IMR-90 (cell line): ENCODE results near the gene UMOD. TPM values are rescaled to one million over a fixed set of nuclear protein-coding genes. Genes with fewer than 3 reads are reported as not detected.

ENCODE experiments used
- ATAC-seq: fragments of 200-7000 bp; cut with Tn5 transposase; 2 replicates; pipeline ENCODE4 v1.9.1; 2020; ENCODE audit warnings: low read depth, mild to moderate bottlenecking, moderate library complexity
- BruUV-seq: library from RNA; stranded (reverse); fragments of 400-500 nt; replicated peaks from 2 replicates; lab custom pipeline; 2021; lab: Mats Ljungman, UMichigan
- CTCF ChIA-PET: fragments of 300-600 bp; formaldehyde crosslinking; extraction: SDS; loops from one replicate; lab custom pipeline; 2021; ENCODE audit warnings: antibody characterized with exemption; lab: Yijun Ruan, JAX
- POLR2A ChIA-PET: fragments of 300-600 bp; sonication (Branson Sonifier 250); formaldehyde crosslinking; loops from one replicate; lab custom pipeline; 2022; ENCODE audit warnings: antibody characterized with exemption; ENCODE audit not compliant: unreplicated experiment; lab: Charles Lee
- DNase-seq: peaks from one replicate; pipeline ENCODE4 v3.0.0; 2013
- H2AFZ ChIP-seq: replicated peaks from 2 replicates; pipeline ENCODE3; 2013; ENCODE audit warnings: low read length, mild to moderate bottlenecking; ENCODE audit not compliant: poor library complexity
- H2AK5ac ChIP-seq: 2 replicates; pipeline ENCODE4 v1.6.1; 2013; ENCODE audit warnings: low read depth, low read length, inconsistent platforms
- H2AK9ac ChIP-seq: replicated peaks from 2 replicates; pipeline ENCODE3; 2013; ENCODE audit warnings: mild to moderate bottlenecking, low read depth, low read length, moderate library complexity; ENCODE audit not compliant: poor library complexity
- H2BK120ac ChIP-seq: 2 replicates; pipeline ENCODE4 v1.6.1; 2013; ENCODE audit warnings: low read depth, low read length, inconsistent platforms
- H2BK15ac ChIP-seq: 3 replicates; pipeline ENCODE4 v1.6.1; 2013; ENCODE audit warnings: low read depth, low read length, inconsistent platforms
- H2BK20ac ChIP-seq: 2 replicates; pipeline ENCODE4 v1.6.1; 2013; ENCODE audit warnings: low read depth, mild to moderate bottlenecking, inconsistent platforms, low read length, moderate library complexity
- H2BK5ac ChIP-seq: 2 replicates; pipeline ENCODE4 v1.6.1; 2013; ENCODE audit warnings: mild to moderate bottlenecking, low read depth, low read length, inconsistent platforms; ENCODE audit not compliant: poor library complexity, severe bottlenecking
- H3K14ac ChIP-seq: replicated peaks from 2 replicates; pipeline ENCODE4 v1.6.1; 2013; ENCODE audit warnings: low read depth, low read length, inconsistent platforms
- H3K18ac ChIP-seq: 2 replicates; pipeline ENCODE4 v1.6.1; 2013; ENCODE audit warnings: low read depth, low read length, control low read depth
- H3K23ac ChIP-seq: 2 replicates; pipeline ENCODE4 v1.6.1; 2013; ENCODE audit warnings: low read depth, low read length, inconsistent platforms
- H3K27ac ChIP-seq: 2 replicates; pipeline ENCODE4 v1.5.1; 2013; ENCODE audit warnings: mild to moderate bottlenecking, control low read depth, low read length; ENCODE audit not compliant: insufficient read depth
- H3K27me3 ChIP-seq: 2 replicates; pipeline ENCODE4 v1.6.1; 2013; ENCODE audit warnings: low read length; ENCODE audit not compliant: control insufficient read depth, insufficient read depth
- H3K36me3 ChIP-seq: 2 replicates; pipeline ENCODE4 v1.6.1; 2013; ENCODE audit warnings: low read length, mixed read lengths; ENCODE audit not compliant: control insufficient read depth, insufficient read depth
- H3K4ac ChIP-seq: 2 replicates; pipeline ENCODE4 v1.6.1; 2013; ENCODE audit warnings: low read depth, low read length, inconsistent platforms
- H3K4me1 ChIP-seq: 2 replicates; pipeline ENCODE4 v1.6.1; 2013; ENCODE audit warnings: low read length, mixed read lengths; ENCODE audit not compliant: control insufficient read depth, insufficient read depth
- H3K4me2 ChIP-seq: 2 replicates; pipeline ENCODE4 v1.6.1; 2013; ENCODE audit warnings: low read depth, mild to moderate bottlenecking, control low read depth, low read length, moderate library complexity
- H3K4me3 ChIP-seq: 2 replicates; pipeline ENCODE4 v1.5.1; 2013; ENCODE audit warnings: low read depth, mild to moderate bottlenecking, control low read depth, low read length, moderate library complexity; ENCODE audit not compliant: insufficient read depth
- H3K56ac ChIP-seq: 2 replicates; pipeline ENCODE4 v1.6.1; 2013; ENCODE audit warnings: low read length, inconsistent platforms; ENCODE audit not compliant: insufficient read depth; ENCODE audit errors: extremely low read depth
- H3K79me1 ChIP-seq, 2 experiments: 2 replicates each; pipeline ENCODE4 v1.6.1; 2013; ENCODE audit warnings: low read length in 2 of 2, inconsistent platforms in 1 of 2, low read depth in 1 of 2
- H3K9ac ChIP-seq: 2 replicates; pipeline ENCODE4 v1.6.1; 2013; ENCODE audit warnings: low read depth, low read length, control low read depth
- H3K9me1 ChIP-seq: 2 replicates; pipeline ENCODE4 v1.6.1; 2013; ENCODE audit warnings: low read length, inconsistent platforms; ENCODE audit not compliant: insufficient read depth
- H3K9me3 ChIP-seq: 2 replicates; pipeline ENCODE4 v1.6.1; 2013; ENCODE audit warnings: low read length; ENCODE audit not compliant: control insufficient read depth, insufficient read depth
- H4K20me1 ChIP-seq: 2 replicates; pipeline ENCODE4 v1.6.1; 2013; ENCODE audit warnings: low read length, inconsistent platforms; ENCODE audit not compliant: insufficient read depth
- H4K5ac ChIP-seq: 2 replicates; pipeline ENCODE4 v1.6.1; 2013; ENCODE audit warnings: mild to moderate bottlenecking, low read depth, low read length, control low read depth
- H4K8ac ChIP-seq, 2 experiments: 2 replicates each; pipeline ENCODE4 v1.6.1; 2013; ENCODE audit warnings: low read depth in 2 of 2, low read length in 2 of 2, control low read depth in 1 of 2, inconsistent platforms in 1 of 2
- H4K91ac ChIP-seq: 2 replicates; pipeline ENCODE4 v1.6.1; 2013; ENCODE audit warnings: low read depth, low read length, inconsistent platforms; ENCODE audit not compliant: insufficient read depth
- CEBPB ChIP-seq: IDR thresholded peaks from 2 replicates; pipeline ENCODE4 v1.6.1; 2012; ENCODE audit warnings: low read depth, low read length, improper control_type of control experiment
- MAZ ChIP-seq: IDR thresholded peaks from 2 replicates; pipeline ENCODE4 v1.6.1; 2012; ENCODE audit warnings: low read depth, mild to moderate bottlenecking, low read length, improper control_type of control experiment, moderate library complexity, borderline replicate concordance
- MXI1 ChIP-seq: IDR thresholded peaks from 2 replicates; pipeline ENCODE4 v1.6.1; 2012; ENCODE audit warnings: low read depth, mild to moderate bottlenecking, low read length, moderate library complexity, borderline replicate concordance
- POLR2A ChIP-seq: IDR thresholded peaks from 2 replicates; pipeline ENCODE4 v1.6.1; 2012; ENCODE audit warnings: mild to moderate bottlenecking, low read depth, low read length
- RAD21 ChIP-seq: IDR thresholded peaks from 2 replicates; pipeline ENCODE4 v1.6.1; 2012; ENCODE audit warnings: low read length, improper control_type of control experiment
- RCOR1 ChIP-seq: IDR thresholded peaks from 2 replicates; pipeline ENCODE4 v1.6.1; 2012; ENCODE audit warnings: mild to moderate bottlenecking, low read length, improper control_type of control experiment; ENCODE audit not compliant: insufficient replicate concordance
- RFX5 ChIP-seq: IDR thresholded peaks from 2 replicates; pipeline ENCODE4 v1.8.0; 2012; ENCODE audit warnings: low read depth, mild to moderate bottlenecking, low read length, moderate library complexity
- USF2 ChIP-seq: fragments of 150-350 bp; IDR thresholded peaks from 2 replicates; pipeline ENCODE4 v1.6.1; 2017; ENCODE audit warnings: mild to moderate bottlenecking, antibody characterized with exemption, low read length, low read depth
- WGBS, 2 experiments: methylation state at CpG; one replicate each; pipeline versions ENCODE4 v1.1.5 to v1.1.7; 2013; ENCODE audit warnings: missing lambda C conversion rate in 2 of 2; ENCODE audit not compliant: insufficient read length in 1 of 2; ENCODE audit errors: extremely low coverage in 2 of 2; 5-methylcytosine and 5-hydroxymethylcytosine counted together
- dilution Hi-C: fragments of 300-500 bp; cut with HindIII; formaldehyde crosslinking; loops from one replicate; pipeline ENCODE4 v1.14.3; 2018; ENCODE audit warnings: low sequenced_read_pairs; ENCODE audit not compliant: unreplicated experiment
- in situ Hi-C: fragments of 300-500 bp; cut with MboI; formaldehyde crosslinking; loops from 3 replicates; pipeline ENCODE4 v1.14.3; 2019; ENCODE audit warnings: low sequenced_read_pairs, inconsistent platforms, mixed read lengths
- intact Hi-C: fragments of 100-400 bp; cut with micrococcal nuclease; formaldehyde crosslinking; loops from 2 replicates; pipeline ENCODE4 v1.10.0; 2022
- polyA plus RNA-seq, 3 experiments: library from polyadenylated mRNA; depleted of rRNA; stranded (reverse); fragments of >200 nt; gene quantifications; 2 replicates each; pipeline ENCODE4 v1.2.3, GENCODE V29; 2012; ENCODE audit warnings: low replicate concordance in 1 of 3
- total RNA-seq: library from RNA; depleted of rRNA; stranded (reverse); fragments of >200 nt; gene quantifications from 2 replicates; pipeline ENCODE4 v1.2.3, GENCODE V29; 2012
- TF ChIP-seq, protein P1 (sequence below): conservative IDR thresholded peaks from 2 replicates; pipeline ENCODE4 v1.5.1; 2012; ENCODE audit warnings: mild to moderate bottlenecking, low read depth, low read length, improper control_type of control experiment

UMOD gene
- total and polyA plus RNA-seq, 2 of the 4 experiments (the other 2 are of a cell fraction) = not detected

GRCh38 chr16:20307791-20308190, 44.7 kb downstream of the UMOD start:
- POLR2A ChIA-PET = no interaction called here
- H3K79me1 ChIP-seq = no peaks in the 10 kb centered on the region
- H3K18ac ChIP-seq = no peak overlapping the region
- no peak overlapping the region for H3K4me3 ChIP-seq
- H3K14ac ChIP-seq = no peak overlapping the region
- H2BK15ac ChIP-seq = no peak overlapping the region
- H4K20me1 ChIP-seq = no peaks in the 10 kb centered on the region
- no peak overlapping the region for H2BK20ac ChIP-seq
- no peak overlapping the region for H4K5ac ChIP-seq
- no peak overlapping the region for H4K8ac ChIP-seq
- no peak overlapping the region for H3K4me2 ChIP-seq
- no peak overlapping the region for H2AK9ac ChIP-seq
- no peak overlapping the region for H3K9ac ChIP-seq
- CTCF ChIA-PET = no interaction called here
- BruUV-seq = no TSS peak
- no peak overlapping the region for H4K91ac ChIP-seq
- no peak overlapping the region for H3K4ac ChIP-seq
- H3K27me3 ChIP-seq = no peaks in the 10 kb centered on the region
- no peak overlapping the region for H2BK5ac ChIP-seq
- no peak overlapping the region for H3K27ac ChIP-seq
- ATAC-seq (no peak), DNase-seq (no peak)
- H3K9me3 ChIP-seq = no peaks in the 10 kb centered on the region; the same call in 1 of the 2 replicates
- intact Hi-C loops = no loop called here
- in situ Hi-C loops = loop anchor here (10.0 kb wide), 1 partner anchor 403 kb away; no protein-coding TSS in a partner anchor
- H3K23ac ChIP-seq = no peak overlapping the region
- no peaks in the 10 kb centered on the region for H3K4me1 ChIP-seq
- H2BK120ac ChIP-seq = no peak overlapping the region
- dilution Hi-C loops = no loop called here
- no peaks in the 10 kb centered on the region for H3K36me3 ChIP-seq
- no peak overlapping the region for H3K56ac ChIP-seq
- WGBS, 2 experiments = no CpG with 5 or more reads among the region's 7 CpGs
- TF ChIP-seq USF2 (no peak), RFX5 (no peak), POLR2A (no peak), MXI1 (no peak), RCOR1 (no peak), RAD21 (no peak), CEBPB (no peak), MAZ (no peak)
- TF ChIP-seq, protein P1, sequence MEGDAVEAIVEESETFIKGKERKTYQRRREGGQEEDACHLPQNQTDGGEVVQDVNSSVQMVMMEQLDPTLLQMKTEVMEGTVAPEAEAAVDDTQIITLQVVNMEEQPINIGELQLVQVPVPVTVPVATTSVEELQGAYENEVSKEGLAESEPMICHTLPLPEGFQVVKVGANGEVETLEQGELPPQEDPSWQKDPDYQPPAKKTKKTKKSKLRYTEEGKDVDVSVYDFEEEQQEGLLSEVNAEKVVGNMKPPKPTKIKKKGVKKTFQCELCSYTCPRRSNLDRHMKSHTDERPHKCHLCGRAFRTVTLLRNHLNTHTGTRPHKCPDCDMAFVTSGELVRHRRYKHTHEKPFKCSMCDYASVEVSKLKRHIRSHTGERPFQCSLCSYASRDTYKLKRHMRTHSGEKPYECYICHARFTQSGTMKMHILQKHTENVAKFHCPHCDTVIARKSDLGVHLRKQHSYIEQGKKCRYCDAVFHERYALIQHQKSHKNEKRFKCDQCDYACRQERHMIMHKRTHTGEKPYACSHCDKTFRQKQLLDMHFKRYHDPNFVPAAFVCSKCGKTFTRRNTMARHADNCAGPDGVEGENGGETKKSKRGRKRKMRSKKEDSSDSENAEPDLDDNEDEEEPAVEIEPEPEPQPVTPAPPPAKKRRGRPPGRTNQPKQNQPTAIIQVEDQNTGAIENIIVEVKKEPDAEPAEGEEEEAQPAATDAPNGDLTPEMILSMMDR = no peak
- no peak overlapping the region for H2AK5ac ChIP-seq
- no peak overlapping the region for H2AFZ ChIP-seq
- H3K9me1 ChIP-seq = no peaks in the 10 kb centered on the region
